Measurements from ENCODE around the gene LRRC3C.
"Not testable (repeated sequence)": the region's sequence is repeated elsewhere in the genome, so short reads cannot be mapped to it uniquely, and the experiment has no call there.

Gene LRRC3C, protein sequence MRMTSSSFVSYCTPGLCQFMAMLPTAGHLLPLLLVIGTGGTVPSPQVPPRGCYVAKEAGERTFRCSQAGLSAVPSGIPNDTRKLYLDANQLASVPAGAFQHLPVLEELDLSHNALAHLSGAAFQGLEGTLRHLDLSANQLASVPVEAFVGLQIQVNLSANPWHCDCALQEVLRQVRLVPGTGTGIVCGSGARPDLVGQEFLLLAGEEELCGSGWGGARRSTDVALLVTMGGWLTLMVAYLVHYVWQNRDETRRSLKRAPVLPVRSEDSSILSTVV

DNA sequence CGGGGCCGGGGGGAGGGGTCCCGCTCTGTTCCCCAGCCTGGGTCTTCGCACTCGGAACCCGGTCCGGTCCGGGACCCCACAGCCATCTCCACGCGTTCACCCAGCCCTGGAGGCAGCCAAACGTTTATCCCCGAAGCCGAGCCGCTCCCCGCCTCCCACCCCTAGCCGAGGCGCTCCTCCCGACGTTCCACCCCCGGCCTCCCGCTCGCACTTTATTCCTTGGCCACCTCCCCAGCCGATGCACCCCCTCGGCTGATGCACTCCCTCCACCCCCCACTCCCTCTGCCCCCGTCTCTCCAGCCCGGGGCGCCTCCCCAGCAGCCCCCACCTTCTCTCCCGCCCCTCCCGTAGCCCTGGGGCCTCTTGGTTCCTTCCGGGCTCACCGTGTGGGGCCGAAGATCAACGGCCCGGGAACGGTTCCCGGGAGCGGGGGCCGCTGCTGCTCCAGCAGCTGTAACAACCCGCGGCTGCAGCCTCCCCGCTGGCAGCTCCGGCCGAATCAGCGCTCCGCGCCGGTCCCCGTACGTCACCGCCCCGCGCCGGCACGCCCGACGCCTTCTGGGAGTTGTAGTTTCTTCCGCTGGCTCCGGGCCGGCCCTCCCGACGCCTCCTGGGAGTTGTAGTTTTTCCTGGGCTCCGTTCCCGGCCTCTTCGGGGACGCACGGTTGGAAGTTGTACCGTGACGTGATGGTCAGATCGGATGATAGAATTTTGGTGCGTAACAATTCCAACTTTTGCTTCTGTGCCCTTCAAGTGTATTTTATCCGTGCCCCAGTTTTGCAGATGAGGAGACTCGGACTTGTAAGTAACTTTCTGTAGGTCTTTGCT, at the start of gene LRRC3C, which contains the start of gene ORMDL3:
TSS of gene LRRC3C (plus strand) at position 632 of the 828 bp plus-strand sequence. CDS start 13,792 bp downstream, outside the sequence.
TSS of gene ORMDL3 (minus strand) at position 501 of the 828 bp plus-strand sequence. CDS start 3,398 bp downstream, outside the sequence.
- peak; percentile 84 for DNase-seq (ENCODE audit: low read depth)

DNA sequence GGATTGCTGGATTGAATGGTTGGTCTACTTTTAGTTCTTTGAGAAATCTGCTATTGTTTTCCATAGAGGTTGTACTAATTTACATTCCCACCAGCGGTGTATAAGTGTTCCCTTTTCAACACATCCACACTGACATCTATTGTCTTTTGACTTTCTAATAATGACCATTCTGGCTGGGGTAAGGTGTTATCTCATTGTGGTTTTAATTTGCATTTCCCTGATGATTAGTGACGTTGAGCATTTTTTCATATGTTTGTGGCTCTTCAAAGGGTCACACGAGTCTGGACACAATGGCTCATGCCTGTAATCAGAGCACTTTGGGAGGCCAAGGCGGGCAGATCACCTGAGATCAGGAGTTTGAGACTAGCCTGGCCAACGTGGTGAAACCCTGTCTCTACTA, 41.4 kb upstream of the LRRC3C start:
- not testable (repeated sequence) for DNase-seq (ENCODE audit: low read depth)

DNA sequence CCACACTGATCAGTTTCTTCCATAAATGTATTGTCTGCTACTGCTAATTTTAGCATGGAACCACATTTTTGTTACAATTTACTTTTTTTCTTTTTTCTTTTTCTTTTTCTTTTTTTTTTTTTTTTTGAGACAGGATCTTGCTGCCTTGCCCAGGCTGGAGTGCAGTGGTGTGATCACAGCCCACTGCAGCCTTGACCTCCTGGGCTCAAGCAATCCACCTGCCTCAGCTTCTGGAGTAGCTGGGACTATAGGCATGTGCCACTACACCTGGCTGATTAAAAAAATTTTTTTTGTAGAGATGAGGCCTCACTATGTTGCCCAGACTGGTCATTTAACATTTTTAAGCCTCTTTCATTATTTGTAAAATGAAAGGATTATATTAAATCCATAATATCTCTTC, 40.5 kb upstream of the LRRC3C start:
- DNase-seq (ENCODE audit: low read depth): no peak

DNA sequence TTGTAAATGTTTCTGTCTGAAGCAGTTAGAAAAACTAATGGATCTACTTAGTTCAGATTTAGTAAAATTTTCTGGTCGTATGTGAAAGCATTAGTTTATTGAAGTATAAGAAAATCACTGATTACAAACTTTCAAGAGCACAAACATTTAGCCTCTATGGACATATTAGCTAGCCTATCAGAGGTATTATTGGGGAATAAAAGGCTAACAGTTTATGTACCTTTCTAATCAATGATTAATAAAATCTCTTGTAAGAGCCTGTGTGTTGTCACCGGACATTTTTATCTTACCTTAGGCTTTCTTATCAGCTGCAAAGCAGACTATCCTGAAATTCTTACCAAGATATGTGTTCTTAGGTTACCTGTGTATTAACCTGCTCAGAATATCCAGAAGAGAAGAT, 38.3 kb upstream of the LRRC3C start:
- DNase-seq (ENCODE audit: low read depth): no peak

DNA sequence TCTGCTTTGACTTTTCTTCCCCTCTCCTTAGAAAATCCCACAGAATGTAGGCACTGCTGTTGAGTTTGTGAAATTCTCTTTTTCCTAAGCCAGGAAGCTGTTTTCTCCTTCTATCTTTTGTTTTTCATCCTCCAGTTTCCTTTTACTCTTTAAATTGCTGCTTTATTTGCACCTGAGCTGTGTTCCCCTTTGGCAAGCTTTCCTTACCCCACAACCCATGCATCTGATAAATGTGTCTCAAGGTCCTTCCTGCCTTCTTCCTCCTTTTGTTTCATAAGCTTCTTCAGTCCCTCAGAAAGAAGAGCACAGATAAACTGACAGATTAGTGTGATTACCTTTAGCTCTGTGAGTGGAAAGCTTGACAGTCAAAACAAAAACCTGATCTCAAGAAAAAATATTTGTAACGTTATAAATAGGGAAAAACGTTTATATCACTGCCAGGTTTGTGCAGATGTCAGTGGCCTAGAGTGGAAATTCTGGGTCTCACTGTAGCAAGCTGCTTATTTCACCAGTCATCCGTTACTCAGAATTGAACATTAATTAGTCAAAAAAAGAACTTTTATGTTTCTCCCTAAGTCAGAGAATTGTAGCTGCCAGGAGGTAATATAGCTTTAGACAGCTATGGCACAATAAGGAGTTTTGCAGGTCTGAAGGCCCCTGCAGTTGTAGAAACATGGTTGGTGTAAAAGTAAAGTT, 32.7 kb upstream of the LRRC3C start:
- DNase-seq (ENCODE audit: low read depth): no peak

DNA sequence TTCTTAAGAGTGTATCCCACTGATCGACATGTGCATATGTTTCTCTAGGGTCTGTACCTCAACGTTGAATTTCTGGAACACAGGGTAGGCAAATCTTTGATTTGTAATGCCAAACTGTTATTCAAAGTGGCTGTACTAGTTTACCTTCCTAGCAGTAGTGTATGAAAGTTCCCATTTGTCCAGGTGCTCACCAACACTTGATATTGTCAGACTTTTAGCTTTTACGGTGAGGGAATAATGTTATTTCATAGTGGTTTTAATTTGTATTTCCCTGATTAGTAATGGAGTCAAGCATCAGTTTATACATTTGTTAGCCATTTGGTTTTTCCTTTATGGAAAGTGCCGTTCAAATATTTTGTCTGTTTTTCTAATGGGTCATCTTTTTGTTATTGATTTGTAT, 29.4 kb upstream of the LRRC3C start:
- no peak for DNase-seq (ENCODE audit: low read depth)

DNA sequence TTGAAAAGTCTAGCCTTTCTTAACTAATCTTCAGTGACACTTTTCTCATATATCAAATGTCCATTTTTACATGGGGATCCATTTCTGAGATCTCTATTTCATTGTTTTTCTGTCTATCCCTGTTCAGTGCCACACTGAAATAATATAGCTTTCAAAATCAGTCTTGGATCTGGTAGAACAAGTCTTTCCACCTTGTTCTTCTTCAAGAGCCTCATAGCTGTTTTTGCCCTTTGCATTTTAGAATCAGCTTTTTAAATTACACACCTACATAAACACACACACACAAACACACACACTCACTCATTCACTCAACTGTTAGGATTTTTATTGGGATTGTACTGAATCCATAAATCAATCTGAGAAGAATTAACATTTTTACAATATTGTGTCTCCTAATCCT, 28.3 kb upstream of the LRRC3C start:
- no peak for DNase-seq (ENCODE audit: low read depth)

DNA sequence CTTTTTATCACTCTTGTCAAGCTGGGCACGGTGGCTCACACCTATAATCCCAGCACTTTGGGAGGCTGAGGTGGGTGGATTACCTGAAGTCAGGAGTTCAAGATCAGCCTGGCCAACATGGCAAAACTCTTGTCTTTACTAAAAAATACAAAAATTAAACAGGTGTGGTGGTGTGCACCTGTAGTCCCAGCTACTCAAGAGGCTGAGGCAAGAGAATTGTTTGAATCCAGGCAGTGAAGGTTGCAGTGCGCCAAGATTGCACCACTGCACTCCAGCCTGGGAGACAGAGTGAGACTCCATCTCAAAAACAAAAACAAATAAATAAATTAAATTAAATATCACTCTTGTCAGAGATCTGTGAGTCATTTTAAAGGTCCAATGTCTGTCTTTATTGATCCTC, 25.5 kb upstream of the LRRC3C start:
- DNase-seq (ENCODE audit: low read depth): not testable (repeated sequence)

DNA sequence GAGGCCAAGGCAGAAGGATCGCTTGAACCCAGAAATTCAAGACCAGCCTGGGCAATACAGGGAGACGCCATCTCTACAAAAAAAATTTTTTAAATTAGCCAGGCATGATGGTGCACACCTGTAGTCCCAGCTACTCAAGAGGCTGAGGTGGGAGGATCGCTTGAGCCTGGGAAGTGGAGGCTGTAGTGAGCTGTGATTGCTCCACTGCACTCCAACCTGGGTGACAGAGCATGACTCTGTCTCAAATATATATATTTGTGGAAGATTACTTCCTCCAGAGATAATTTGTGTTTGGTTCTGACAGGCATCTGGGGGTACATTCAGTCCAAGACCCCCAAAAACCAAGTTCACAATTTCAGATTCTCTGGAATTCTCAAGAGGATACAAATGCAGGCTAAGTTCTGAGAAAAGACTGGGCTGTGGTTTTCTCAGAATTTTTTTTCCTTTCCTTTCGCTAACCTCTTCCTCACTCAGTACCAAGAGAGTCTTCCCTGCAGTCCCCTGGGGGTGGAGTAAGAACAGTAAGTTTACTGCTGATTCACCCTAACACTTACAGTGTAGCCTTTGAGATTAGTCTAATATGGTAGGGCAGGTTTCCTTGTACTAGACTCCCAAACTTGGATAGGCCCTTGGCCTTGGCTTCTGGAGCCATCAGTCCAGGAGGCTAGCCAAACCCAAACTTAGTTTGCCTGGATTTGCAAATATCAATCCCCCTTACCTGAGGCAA, 24.2 kb upstream of the LRRC3C start:
- DNase-seq (ENCODE audit: low read depth): peak; percentile 16

DNA sequence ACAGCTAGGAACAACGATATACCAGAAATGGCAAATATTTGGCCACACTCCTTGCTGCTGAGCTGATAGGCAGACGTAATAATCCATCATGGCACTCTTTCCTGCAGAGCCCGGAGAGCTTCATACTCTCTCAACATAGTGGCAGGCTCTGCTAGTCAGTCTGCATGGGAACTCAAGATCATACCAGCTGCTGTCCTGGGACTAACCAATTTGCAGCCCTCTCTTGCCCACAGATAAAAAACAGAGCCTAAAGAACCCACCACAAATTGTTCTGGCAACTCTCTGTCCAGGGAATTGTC, 22.6 kb upstream of the LRRC3C start:
- DNase-seq (ENCODE audit: low read depth): no peak

DNA sequence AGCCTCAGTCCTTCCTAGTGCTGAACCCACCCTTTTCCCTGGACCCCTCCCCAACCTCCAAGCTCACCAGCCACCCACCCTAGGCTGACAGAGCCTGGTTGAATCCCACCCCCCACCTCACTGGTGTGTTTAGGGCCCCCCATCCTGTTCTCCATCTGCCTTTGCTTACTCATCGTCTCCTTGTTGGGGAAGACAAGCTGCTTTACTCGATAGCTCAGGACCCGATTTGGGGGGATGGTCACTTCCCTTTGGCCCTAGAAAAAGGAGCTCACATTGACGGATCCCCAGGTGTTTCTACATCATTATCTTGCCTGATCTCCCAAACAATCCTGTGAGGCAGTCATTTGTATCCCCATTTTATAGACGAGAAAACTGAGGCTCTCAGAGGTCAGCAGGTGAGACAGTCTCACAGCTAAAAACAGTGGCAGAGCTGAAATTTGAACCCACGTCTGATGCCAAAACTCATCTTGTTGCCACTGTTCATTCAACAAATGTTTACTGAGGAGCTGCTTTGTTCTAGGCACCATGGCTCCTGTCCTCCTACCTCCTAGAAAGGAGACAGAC, 18.7 kb upstream of the LRRC3C start:
- no peak for DNase-seq (ENCODE audit: low read depth)

DNA sequence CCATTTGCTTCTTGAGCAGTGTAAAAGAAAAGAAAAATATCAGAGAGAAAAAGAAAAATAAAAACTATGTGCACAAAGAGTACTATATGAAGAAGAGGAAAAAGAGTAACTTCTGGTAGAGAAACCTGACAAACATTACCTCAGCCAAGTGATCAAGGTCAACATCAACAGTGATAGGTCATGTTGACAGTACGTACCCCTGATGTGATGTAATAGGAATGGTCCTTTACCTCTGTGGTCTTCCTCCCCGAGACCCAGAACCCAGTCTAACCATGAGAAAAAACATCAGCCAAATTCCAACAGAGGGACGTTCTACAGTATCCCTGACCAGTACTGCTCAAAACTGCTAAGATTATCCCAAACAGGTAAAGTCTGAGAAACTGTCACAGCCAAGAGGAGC, 13.5 kb upstream of the LRRC3C start:
- DNase-seq (ENCODE audit: low read depth): no peak

DNA sequence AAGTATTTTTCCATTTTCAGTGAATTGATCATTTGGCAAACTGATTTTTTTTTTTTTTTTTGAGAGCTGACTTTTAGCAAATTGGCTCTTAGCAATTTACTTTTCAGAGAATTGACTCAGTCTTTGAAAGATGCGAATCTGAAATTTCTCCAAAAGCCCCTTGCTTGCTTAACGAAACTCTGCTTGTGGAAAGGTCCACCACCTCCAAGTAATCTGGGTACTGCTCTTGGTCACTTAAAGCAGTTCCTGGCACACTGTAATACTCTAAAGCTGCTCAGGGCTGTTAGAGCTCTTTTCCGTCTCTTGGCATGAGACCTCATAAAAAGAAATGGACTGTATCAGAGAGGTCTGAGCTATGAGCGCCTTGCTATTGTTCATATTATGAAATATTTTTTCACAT, 12.0 kb upstream of the LRRC3C start:
- DNase-seq (ENCODE audit: low read depth): no peak

DNA sequence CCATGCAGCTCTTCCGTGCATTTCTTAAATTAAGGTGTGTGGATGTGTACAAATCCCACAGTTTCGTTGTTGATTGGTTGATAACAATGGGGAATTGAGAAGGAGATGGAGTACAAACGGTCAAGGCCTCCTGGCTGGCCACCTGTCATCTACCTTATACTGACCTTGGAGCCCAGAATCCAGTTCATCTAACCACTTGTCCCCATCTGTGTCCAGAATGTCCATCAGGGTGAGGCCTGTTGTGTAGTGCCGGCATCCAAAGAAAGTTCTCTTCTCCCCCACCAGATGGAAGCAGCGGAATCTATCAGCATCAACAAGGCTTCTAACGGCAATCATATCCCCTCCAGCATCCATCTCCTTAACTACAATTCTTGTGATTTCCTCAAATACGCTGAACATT, 10.6 kb upstream of the LRRC3C start:
- no peak for DNase-seq (ENCODE audit: low read depth)

DNA sequence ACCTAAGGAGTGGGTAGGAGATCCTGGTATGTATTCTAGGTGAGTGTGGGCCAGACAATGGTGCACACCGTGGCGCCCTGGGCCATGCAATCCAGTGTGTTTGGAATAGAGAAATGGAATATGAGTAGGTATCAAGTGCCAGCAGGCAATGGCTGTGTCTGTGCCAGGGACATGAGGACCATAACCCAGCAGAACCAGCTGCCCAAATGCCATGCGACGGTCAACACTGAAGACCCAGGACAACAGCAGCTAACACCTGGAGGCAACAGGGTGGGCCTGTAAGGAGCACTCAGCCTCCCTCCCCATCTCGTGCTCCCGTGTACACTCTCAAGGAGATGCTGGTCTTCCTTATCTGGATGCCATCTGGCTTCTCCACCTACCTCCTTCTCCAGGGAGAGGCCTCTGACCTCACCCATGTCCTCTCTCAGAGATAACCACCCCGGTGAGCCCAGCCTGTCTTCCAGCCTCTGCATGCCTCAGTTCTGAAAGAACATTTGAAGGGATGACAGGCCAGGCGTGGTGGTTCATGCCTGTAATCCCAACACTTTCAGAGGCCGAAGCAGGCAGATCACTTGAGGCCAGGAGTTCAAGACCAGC, 8.3 kb upstream of the LRRC3C start:
- no peak for DNase-seq (ENCODE audit: low read depth)

DNA sequence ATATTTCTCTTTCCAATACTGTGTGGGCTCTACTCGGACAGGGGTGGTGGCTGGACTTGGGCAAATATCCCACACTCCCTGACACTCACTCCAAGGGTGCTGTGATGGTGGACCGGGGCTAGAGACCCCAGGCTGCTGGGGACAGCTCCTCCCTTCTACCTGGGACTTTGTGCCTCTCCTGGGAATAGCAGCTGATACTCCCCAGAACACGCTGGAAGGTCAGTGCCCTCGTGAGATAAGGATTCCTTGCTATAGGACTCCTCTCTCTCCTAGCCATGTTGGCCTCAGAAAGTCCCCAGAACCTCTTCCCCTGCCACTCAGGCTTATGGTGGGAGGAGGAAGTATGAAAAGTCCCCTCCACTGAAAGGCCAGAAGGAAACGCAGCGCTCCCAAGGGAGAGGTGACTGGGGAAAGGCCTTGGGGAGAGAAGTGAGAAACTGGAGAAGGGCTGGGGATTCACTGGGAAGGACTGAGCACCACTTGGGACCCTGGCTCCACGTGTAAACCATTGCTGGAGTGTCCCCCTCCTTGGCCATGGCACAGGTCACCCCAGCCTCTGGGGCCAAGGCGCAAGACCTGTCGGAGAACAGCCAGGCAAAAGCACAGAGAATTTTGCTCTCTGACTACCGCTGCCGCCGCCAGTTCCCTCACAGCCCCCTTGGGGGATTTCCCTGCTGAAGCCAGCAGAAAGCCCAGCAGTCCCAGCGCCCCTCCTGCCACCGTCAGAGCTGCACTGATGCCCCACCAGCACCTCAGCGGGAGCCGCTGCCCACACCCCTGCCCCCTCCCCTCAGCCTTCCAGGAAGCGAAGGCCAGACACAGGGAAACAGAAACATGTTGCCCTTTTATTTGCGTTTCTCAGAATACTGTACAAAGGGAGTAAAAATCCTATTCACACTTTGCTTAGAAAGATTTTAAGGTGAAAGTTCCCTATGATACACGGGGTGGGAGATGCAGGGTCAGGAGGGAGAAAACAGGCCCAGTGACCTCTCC, 7.0 kb upstream of the LRRC3C start:
- no peak for DNase-seq (ENCODE audit: low read depth)

DNA sequence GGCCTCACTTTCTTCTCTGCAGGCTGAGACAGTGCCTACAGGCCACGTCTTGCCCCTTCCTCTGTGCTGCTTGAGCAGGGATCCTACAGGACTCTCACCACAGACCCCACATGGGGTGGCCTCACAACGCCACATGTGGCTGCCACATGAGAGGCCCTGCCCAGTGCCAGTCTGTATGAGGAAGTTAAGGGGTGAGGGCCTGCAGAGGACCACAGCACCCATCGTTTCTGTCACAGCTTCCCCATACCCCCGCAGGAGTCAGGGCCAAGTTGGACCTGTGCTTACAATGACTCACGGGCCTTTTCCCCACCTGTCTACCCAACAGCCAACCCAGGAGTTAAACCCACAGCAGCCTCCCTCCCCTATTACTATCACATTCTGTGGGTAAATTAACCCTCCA, 6.2 kb upstream of the LRRC3C start:
- no peak for DNase-seq (ENCODE audit: low read depth)

DNA sequence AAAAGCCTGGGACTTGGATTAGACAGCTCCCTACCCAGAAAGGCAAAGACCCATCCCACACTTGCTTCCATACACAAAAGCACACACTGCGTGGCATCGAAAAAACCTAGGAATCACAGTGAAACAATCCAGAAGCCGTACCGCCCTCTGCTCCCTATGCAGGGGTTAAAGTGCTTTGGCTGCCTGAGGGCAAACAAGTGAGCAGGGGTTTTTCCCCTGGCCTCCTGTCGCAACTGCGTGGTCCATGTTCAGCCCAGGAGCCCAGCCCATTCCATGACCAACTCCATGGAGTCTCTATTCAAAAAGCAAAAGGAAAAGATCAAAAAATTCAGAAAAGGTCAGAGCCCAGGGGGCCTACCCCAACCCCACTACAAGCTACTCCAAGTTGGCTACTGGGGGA, 5.5 kb upstream of the LRRC3C start:
- no peak for DNase-seq (ENCODE audit: low read depth)

DNA sequence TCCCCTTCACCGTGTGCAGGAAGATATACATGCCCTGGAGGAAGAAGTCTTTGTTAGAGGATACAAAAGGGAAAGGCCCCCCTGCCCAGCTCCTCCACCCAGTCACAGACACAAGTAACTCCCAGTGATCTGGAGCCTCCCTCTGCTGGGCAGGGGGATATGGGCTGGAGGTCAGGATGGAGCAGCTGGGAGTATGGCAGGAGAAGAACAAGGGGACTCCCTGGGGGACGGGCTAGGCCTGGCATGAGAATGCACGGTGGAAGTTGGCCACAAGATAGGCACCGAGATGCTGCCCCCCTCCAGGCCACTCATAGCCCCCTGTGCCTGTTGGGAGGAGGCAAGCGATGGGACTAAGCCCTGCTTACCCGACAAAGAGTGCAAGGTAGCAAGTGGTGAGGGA, 4.3 kb upstream of the LRRC3C start:
- no peak for DNase-seq (ENCODE audit: low read depth)

All from amniotic epithelial cell (primary cell).